ENCODE results near the gene IFNA5.

The IFNA5 gene

DNA sequence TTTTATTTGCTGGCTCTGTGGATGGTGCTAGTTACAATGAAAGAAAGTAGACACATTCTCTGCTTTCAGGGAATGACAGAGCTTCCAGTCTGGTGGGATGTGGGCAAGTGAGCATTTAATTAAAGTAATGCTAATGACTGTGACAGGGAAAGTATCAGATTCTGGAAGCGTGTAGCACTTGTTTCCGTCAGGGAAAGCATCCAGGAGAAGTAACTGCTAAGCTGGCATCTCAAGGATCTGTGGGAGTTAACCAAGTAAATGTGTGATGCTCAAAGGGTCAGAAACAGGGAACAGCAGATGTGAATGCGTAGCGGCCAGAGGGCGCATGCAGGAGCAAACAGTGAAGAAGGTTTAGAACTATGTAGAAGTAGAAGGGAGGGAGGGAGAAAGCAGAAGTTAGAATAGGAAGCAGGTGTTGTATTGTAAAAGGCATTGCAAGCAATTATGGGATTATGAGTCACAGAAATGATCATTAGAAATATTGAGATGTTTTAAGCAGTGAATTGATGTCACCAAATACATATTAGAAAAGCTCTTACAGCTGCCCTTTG is 17.9 kb upstream of the IFNA5 start:
- TF ChIP-seq, protein P1, sequence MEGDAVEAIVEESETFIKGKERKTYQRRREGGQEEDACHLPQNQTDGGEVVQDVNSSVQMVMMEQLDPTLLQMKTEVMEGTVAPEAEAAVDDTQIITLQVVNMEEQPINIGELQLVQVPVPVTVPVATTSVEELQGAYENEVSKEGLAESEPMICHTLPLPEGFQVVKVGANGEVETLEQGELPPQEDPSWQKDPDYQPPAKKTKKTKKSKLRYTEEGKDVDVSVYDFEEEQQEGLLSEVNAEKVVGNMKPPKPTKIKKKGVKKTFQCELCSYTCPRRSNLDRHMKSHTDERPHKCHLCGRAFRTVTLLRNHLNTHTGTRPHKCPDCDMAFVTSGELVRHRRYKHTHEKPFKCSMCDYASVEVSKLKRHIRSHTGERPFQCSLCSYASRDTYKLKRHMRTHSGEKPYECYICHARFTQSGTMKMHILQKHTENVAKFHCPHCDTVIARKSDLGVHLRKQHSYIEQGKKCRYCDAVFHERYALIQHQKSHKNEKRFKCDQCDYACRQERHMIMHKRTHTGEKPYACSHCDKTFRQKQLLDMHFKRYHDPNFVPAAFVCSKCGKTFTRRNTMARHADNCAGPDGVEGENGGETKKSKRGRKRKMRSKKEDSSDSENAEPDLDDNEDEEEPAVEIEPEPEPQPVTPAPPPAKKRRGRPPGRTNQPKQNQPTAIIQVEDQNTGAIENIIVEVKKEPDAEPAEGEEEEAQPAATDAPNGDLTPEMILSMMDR (IDR thresholded peaks at IDR 0.05; ENCODE audit: unreplicated experiment in 3 of 3), result no peak
- peaks cover 21% of the 10 kb centered on the region for H3K36me3 Mint-ChIP-seq (ENCODE audit: low read depth)
- no peaks in the 10 kb centered on the region for H3K9me3 Mint-ChIP-seq
- H3K27ac Mint-ChIP-seq, result peak overlapping the region in 2 of 3 experiments; percentile 48 to 57
- H3K4me1 Mint-ChIP-seq, result peaks cover 4% of the 10 kb centered on the region
- no peaks in the 10 kb centered on the region for H3K27me3 Mint-ChIP-seq (ENCODE audit: low read depth)
- H3K4me3 Mint-ChIP-seq, result no peak overlapping the region

DNA sequence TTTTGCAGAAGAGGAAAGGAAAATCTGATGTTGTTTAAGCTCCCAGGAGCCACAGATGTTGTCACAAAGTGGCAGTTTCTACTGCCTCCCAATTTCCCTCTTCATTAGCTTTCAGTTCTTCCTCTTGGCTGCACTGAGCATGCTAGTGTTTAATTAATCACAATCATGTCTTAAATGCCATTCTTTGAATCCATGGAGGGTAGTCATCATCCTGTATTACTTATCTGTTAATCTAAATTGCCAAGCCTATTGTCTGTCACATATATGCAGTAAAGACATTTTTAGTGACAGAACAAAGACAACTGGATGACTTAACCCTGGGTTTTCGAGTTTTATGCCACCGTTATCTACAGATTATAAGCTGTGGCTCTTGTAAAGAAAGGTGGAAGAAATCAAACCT is 15.4 kb upstream of the IFNA5 start:
- TF ChIP-seq, protein P1 (IDR thresholded peaks at IDR 0.05; ENCODE audit: unreplicated experiment in 3 of 3), result no peak
- Mint-ChIP-seq H3K36me3 (ENCODE audit: low read depth) (peaks cover 21% of the 10 kb centered on the region), H3K27me3 (ENCODE audit: low read depth) (peaks cover 8% of the 10 kb centered on the region), H3K4me1 (no peaks in the 10 kb centered on the region), H3K9me3 (no peaks in the 10 kb centered on the region), H3K27ac (no peak overlapping the region), H3K4me3 (no peak overlapping the region)

DNA sequence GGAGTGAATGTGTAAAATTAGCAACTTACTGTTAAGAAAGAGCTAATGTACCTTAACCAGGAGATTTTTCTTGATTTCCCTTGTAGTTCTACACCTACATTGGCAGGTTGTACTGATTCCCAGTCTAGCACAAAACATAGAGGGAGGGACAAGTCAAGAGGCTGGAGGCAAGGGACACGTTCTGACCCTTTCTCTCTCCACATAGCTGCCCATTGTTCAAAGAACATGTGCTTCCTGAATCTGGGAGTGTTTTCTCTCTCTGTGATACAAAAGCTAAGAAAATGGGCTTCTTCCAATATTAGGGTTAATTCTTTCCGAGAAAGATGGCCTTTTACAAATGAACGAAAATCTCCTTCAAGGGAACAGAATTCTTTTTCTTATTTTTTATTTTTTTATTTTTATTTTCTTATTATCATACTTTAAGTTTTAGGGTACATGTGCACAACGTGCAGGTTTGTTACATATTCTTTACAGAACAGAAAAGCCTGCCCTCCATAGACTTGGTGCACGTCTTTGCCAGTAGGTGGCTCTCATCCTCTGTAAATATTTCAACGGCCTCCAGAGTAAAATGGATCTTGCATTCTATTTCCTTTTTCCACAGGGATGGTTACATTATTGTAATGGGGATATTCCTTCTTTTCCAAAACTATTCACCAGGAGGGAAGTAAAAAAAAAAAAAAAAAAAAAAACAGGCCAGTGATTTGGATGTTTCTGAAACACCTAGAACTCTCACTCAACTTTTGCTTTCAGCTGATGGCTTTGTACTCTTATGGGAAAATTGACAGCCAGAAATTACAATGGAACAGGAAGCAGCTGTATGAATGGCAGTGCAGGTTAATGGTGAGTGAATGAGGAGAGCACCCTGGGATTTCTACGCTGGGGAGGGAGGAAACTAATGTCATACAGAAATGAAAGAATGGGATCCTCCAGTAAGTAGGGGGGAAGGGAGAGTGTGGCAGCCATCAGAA is 13.1 kb upstream of the IFNA5 start:
- Mint-ChIP-seq H3K9me3 (no peaks in the 10 kb centered on the region), H3K27me3 (ENCODE audit: low read depth) (peaks cover 8% of the 10 kb centered on the region), H3K4me1 (no peaks in the 10 kb centered on the region), H3K4me3 (no peak overlapping the region), H3K27ac (no peak overlapping the region), H3K36me3 (ENCODE audit: low read depth) (peaks cover 10% of the 10 kb centered on the region)
- TF ChIP-seq, protein P1 (IDR thresholded peaks at IDR 0.05; ENCODE audit: unreplicated experiment in 3 of 3), result peak; percentile 70 to 78 (median 74)

DNA sequence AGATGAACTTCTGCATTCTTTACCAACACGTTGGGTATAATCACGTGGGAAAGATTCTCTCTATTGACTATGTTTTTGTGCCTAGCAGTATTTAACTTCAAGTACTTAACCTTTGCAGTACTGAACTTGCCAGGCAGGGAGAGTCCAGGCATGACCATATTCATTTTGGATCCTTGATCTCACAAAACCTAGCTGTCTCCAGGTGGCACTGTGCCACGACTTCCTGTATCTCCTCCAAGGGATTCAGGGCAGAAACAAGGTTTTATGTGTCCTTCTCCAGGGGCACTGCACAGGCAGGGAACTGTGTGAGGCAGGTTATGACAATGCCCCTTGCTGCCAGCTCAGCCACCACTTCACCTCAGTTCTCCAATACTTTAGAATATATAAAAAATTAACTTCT is 11.7 kb upstream of the IFNA5 start:
- Mint-ChIP-seq H3K9me3 (no peaks in the 10 kb centered on the region), H3K4me1 (no peaks in the 10 kb centered on the region), H3K36me3 (ENCODE audit: low read depth) (no peaks in the 10 kb centered on the region), H3K27ac (no peak overlapping the region), H3K4me3 (no peak overlapping the region), H3K27me3 (ENCODE audit: low read depth) (peaks cover 8% of the 10 kb centered on the region)
- TF ChIP-seq, protein P1 (IDR thresholded peaks at IDR 0.05; ENCODE audit: unreplicated experiment in 3 of 3), result no peak

DNA sequence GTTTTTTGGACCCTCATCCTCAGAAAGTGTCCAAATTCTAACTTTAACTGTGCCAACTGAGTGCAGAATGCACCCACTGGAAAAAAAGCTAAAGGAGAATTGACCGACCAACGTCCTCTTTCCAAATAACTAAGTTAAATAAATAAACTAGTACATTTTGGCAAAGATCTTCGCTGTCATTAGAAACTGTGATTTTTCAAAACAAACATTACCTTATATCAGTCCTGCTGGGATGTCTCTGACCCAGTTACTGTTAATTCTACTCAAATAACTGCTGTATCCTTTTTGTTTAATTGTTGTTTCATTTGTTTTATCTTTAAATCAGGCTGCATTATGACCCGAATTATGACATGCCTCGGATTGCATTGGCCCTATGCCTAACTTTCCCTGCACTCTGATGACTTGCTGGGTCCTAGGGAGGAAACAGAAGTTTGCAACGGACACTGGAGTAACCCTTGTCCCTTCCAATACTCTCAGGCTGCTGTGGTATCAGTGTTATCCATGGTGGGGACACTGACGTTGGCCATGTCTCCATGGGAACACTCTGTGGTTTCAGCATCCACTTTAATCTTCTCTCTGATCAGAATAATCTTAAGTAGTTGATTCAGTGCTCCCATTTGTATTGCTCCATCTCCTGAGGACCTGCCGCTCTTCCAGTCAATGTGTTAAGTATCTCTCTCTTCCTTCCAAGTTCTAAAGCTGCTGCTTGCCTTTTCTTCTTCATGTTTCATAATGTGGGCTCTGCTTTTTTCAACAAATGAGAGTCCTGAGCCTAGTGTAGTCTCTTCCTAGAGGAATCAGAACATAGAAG is 11.1 kb upstream of the IFNA5 start:
- TF ChIP-seq, protein P1 (IDR thresholded peaks at IDR 0.05; ENCODE audit: unreplicated experiment in 3 of 3), result no peak
- H3K4me1 Mint-ChIP-seq, result no peaks in the 10 kb centered on the region
- no peak overlapping the region for H3K27ac Mint-ChIP-seq
- no peaks in the 10 kb centered on the region for H3K9me3 Mint-ChIP-seq
- H3K36me3 Mint-ChIP-seq (ENCODE audit: low read depth), result no peaks in the 10 kb centered on the region
- H3K27me3 Mint-ChIP-seq (ENCODE audit: low read depth), result peaks cover 8% of the 10 kb centered on the region
- H3K4me3 Mint-ChIP-seq, result no peak overlapping the region

Data from nephron (organoid).